ENCODE measurements around the gene PTGIS.

PTGIS gene

DNA sequence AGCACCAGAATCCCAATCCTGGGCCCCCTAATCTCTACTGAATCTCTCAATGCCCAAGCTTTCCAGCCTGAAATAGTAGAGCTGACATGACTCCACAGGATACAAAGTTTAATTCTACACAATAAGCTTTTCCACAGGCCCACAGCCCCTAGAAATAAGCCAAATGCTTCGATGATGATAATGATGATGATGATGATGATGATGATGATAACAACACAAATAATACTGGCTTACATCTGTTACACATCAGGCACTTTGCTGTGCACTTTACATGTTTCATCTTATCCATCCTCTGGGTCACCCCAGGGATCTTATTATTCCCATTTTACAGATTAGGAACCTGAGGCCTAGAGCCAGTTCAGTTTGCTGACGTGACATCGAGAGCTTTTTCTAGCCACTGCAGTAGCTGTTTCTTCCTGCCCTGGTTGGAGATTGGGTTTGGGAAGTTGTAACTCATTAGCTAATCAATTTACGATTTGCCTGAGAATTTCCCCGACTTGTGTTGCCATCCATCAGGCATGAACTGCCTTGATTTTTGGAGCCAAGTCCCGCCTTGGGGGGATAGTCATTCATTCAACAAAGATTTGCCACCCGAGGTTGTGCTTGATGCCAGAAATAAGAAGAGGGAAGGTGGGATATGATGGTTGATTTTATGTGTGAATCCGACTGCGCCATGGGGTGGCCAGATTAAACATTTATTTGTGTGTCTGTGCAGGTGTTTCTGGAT lies 105.9 kb downstream of the PTGIS start:
- DNase-seq: no peak

DNA sequence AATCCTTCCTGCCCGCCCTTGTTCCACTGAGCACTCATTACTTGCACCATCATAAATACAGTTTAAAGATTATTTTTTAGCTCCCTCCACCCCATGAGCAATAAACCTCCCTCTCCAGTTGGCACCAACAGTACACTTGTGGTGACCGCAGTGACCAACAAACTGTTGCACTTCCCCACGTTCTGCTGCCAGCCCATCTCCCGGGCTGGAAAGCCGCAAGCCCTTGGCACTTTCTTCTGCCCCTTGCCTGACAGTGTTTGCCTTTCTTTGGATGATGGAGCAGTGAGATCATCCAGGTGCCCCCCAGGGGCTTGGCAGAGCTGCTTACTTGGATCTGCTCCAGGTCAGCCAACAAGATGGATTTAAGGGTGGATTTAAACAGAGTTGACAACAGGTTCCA lies 107.0 kb downstream of the PTGIS start:
- DNase-seq: no peak

DNA sequence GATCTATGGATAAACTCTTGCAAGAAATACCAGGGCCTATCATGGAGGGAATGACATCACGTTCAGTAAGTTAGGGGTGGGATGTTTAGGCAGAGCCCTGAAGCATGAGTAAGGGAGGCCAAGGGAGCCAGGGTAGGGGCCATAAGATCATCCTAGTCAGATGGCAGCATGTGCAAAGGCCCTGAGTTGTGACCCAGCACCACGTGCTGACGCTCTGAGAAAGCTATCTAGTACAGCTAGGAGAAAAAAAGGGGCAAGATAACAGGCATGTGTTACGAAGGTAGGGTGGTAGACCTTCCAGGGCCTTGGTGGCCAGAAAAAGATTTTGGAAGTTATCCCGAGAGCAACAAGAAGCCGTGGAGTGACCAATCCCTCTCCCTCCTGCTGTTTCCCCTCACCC lies 107.8 kb downstream of the PTGIS start:
- no peak for DNase-seq

DNA sequence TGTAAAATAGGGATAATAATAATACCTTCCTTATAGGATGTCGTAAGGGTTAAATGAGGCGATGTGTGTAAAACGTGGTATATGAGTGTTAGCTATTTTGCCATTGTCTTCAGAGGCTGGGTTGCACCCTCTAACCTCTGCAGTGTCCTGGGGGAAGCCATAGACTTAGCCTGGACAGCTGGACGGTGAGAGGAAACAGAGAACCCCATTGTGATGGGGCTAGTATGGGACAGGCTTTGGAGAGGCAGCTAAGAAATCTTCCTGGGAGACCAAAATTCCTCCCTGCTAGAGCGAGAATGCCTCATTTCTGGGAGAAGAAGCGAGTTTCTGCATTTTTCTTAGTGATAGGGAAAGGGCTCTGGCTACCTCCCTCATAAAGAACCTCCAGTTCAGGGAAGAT lies 108.3 kb downstream of the PTGIS start:
- no peak for DNase-seq

DNA sequence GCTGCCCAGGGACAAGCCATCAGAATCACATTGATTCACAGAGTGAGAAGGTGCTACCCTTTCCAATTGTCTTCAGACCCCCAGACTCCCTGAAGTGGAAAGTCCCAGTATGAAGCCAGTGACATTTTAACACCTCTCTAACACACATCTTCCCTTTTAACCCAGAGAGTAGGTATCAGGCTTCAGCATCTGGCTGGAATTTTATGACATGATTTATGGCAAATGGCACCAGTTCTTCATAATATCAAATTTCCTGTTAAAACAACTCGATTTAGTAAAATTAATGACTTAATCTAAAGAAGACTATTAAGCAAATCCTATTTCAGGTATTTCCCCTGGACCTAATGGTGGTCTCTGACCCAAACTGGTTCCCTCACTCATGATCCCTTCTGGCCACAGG lies 110.5 kb downstream of the PTGIS start:
- DNase-seq: no peak

DNA sequence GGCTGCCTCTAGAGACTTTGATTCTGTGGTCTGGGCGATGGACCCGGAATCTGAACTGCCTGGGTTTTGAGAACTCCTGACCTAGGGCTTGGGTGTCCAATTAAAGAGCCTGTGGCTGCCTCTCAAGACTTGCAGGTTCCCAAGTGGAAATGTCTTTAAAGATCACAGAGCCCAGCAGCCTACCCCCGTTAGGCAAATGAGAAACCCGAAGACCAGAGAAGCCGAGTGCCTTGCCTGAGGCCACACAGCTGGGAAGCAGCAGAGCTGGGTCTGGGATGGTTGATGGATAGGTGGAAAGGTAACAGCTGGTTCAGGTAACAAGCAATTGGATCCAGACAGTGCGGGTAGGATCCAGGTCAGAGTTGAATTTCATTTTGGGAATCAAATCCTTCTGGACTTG lies 111.3 kb downstream of the PTGIS start:
- no peak for DNase-seq

DNA sequence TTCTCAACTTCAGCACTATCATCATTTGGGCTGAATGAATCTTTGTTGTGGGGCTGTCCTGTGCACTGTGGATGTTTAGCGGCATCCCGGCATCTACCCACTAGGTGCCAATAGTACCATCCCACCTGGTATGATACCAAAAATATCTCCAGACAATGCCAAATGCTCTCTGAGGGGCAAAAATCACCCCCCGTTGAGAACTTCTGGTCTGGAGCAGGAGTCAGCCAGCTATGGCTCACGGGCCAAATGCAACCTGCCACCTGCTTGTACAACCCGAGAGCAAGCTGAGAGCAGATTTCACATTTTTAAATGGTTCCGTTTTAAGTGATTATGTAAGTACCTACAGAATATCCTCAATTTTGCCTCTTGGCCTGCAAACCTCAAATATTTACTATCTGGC lies 112.2 kb downstream of the PTGIS start:
- DNase-seq: no peak

All from stimulated activated naive CD4-positive, alpha-beta T cell (primary cell).